NOMO-1 treated with dmso at 0.1 percent for 144 hours (cell line): ENCODE results near the gene CYB5R2.

Experiments
- DNase-seq: peaks from one replicate; lab custom pipeline; 2025; ENCODE audit not compliant: unreplicated experiment; lab: John Stamatoyannopoulos, UW

The CYB5R2 gene

GRCh38 chr11:7672960-7673723 lies at the start of gene CYB5R2:
CYB5R2 (minus strand) TSS chr11:7673500; CDS start chr11:7672825, 675 bp downstream.
- peak; percentile 25 for DNase-seq

- no peak for DNase-seq
Measured at GRCh38 chr11:7714786-7715185, 41.5 kb upstream of the CYB5R2 start.

- DNase-seq: no peak
Measured at GRCh38 chr11:7706377-7706776, 33.1 kb upstream of the CYB5R2 start, which contains the start of gene OVCH2. OVCH2 (minus strand) TSS chr11:7706477; CDS start chr11:7706394, 83 bp downstream.

- no peak for DNase-seq
Measured at GRCh38 chr11:7703740-7704139, 30.4 kb upstream of the CYB5R2 start.

- DNase-seq: no peak
Measured at GRCh38 chr11:7696424-7696823, 23.1 kb upstream of the CYB5R2 start.

- no peak for DNase-seq
Measured at GRCh38 chr11:7694235-7694634, 20.9 kb upstream of the CYB5R2 start.

GRCh38 chr11:7692426-7692825 lies 19.1 kb upstream of the CYB5R2 start:
- no peak for DNase-seq

GRCh38 chr11:7691759-7692350 lies 18.6 kb upstream of the CYB5R2 start:
- no peak for DNase-seq

GRCh38 chr11:7690648-7691047 lies 17.3 kb upstream of the CYB5R2 start:
- DNase-seq: no peak

- DNase-seq: no peak
Measured at GRCh38 chr11:7689239-7689638, 15.9 kb upstream of the CYB5R2 start.

- DNase-seq: peak; percentile 2
Measured at GRCh38 chr11:7688238-7688826, 15.0 kb upstream of the CYB5R2 start.

- DNase-seq: no peak
Measured at GRCh38 chr11:7687386-7687785, 14.1 kb upstream of the CYB5R2 start.

GRCh38 chr11:7686761-7687160 lies 13.5 kb upstream of the CYB5R2 start:
- DNase-seq: no peak

- no peak for DNase-seq
Measured at GRCh38 chr11:7683571-7683970, 10.3 kb upstream of the CYB5R2 start.

GRCh38 chr11:7677796-7678201 lies 4.5 kb upstream of the CYB5R2 start:
- DNase-seq: no peak

GRCh38 chr11:7677071-7677470 lies 3.8 kb upstream of the CYB5R2 start:
- DNase-seq: no peak

GRCh38 chr11:7675631-7676030 lies 2.3 kb upstream of the CYB5R2 start:
- DNase-seq: no peak

- peak; percentile 38 for DNase-seq
Measured at GRCh38 chr11:7673724-7674434, 579 bp upstream of the CYB5R2 start.

- no peak for DNase-seq
Measured at GRCh38 chr11:7672276-7672959, 882 bp downstream of the CYB5R2 start.

- DNase-seq: no peak
Measured at GRCh38 chr11:7671347-7672215, 1.7 kb downstream of the CYB5R2 start.
